Esophagus mucosa (tissue), 1 donor: ENCODE data around the gene CSF3R. TPM values are rescaled to one million over a fixed set of nuclear protein-coding genes. Genes with fewer than 3 reads are reported as not detected.
"Not testable (repeated sequence)": the region's sequence is repeated elsewhere in the genome, so short reads cannot be mapped to it uniquely, and the experiment has no call there.

ENCODE experiments used
- ATAC-seq: fragments of 200-7000 bp; cut with Tn5 transposase; one replicate; pipeline ENCODE4 v1.9.1; 2020
- total RNA-seq: library from RNA; stranded (reverse); gene quantifications from one replicate; pipeline ENCODE4 v1.2.4, GENCODE V29; 2023
- donor health status: DM: yes; HTN: yes; CAD: no.

CSF3R gene
- total RNA-seq, 1 donor from 2014 or later = 3.2 TPM

GRCh38 chr1:36481091-36481490, 1.6 kb downstream of the CSF3R start:
- ATAC-seq = no peak

- no peak for ATAC-seq
These were observed 2.6 kb downstream of the CSF3R start for GRCh38 chr1:36480161-36480560.

- no peak for ATAC-seq
These were observed 3.1 kb downstream of the CSF3R start for GRCh38 chr1:36479505-36480051.

- not testable (repeated sequence) for ATAC-seq
These were observed 5.1 kb downstream of the CSF3R start for GRCh38 chr1:36477615-36478014.

GRCh38 chr1:36476945-36477344, 5.8 kb downstream of the CSF3R start:
- ATAC-seq = no peak

- no peak for ATAC-seq
These were observed 6.7 kb downstream of the CSF3R start for GRCh38 chr1:36475910-36476604.

- ATAC-seq = no peak
These were observed 7.4 kb downstream of the CSF3R start for GRCh38 chr1:36475341-36475740.

GRCh38 chr1:36472656-36473055, 10.1 kb downstream of the CSF3R start:
- ATAC-seq = no peak

- ATAC-seq = peak; percentile 9
These were observed 10.7 kb downstream of the CSF3R start for GRCh38 chr1:36471830-36472641.

GRCh38 chr1:36469163-36469562, 13.6 kb downstream of the CSF3R start:
- no peak for ATAC-seq

- ATAC-seq = no peak
These were observed 14.8 kb downstream of the CSF3R start for GRCh38 chr1:36467700-36468455.

GRCh38 chr1:36467027-36467410, 15.7 kb downstream of the CSF3R start:
- ATAC-seq = no peak

GRCh38 chr1:36466370-36467026, 16.2 kb downstream of the CSF3R start:
- ATAC-seq = no peak

GRCh38 chr1:36465731-36466369, 16.9 kb downstream of the CSF3R start:
- ATAC-seq = no peak

GRCh38 chr1:36464605-36465393, 17.9 kb downstream of the CSF3R start:
- ATAC-seq = peak; percentile 28

GRCh38 chr1:36463803-36464604, 18.7 kb downstream of the CSF3R start, which contains the start of gene MRPS15:
Gene MRPS15 (minus strand): TSS chr1:36464384. CDS start chr1:36464275, 109 bp downstream.
- peak; percentile 94 for ATAC-seq

- peak; percentile 27 for ATAC-seq
These were observed 19.3 kb downstream of the CSF3R start for GRCh38 chr1:36463463-36463802.

GRCh38 chr1:36458910-36459309, 23.8 kb downstream of the CSF3R start:
- peak; percentile 14 for ATAC-seq

GRCh38 chr1:36457691-36458090, 25.0 kb downstream of the CSF3R start:
- ATAC-seq = no peak

GRCh38 chr1:36456391-36456928, 26.3 kb downstream of the CSF3R start:
- no peak for ATAC-seq
